ENCODE results near the gene BOC. TPM values are rescaled to one million over a fixed set of nuclear protein-coding genes. Genes with fewer than 3 reads are reported as not detected.

Gene BOC
- total and polyA plus RNA-seq, 10 of the 15 experiments (the other 5 are each of a cell fraction or from before 2014, with no cell fraction given), result 0.18 TPM; not detected in 9

DNA sequence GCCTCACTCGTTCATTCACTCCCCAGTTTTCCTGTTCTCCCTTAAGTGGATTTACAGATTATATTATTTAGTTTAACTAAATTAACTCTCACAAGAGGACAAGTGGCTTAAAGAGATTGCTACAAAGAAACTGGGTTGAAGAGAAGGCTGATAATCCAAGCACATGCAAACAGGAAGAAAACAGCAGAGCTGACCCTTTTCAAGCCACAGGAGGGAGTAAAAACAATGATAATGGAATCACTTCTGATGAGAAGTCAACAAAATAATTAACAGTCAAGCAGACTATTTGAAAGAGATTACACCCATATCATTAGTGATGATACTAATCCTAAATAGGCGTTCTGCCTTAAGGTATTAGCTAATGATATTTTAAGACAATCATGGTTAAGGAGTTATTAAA lies 31.7 kb downstream of the BOC start:
- SMC1A ChIA-PET (ENCODE audit: uncharacterized antibody, unreplicated experiment), result interaction anchor here (1.6 kb wide), 1 partner anchor 12 kb away, joined by 4 read pairs; no protein-coding TSS in a partner anchor
- FAIRE-seq, result no peak
- DNase-seq (ENCODE audit: low read depth, low spot score), result no peak

More for the DNA sequence above, 31.7 kb downstream of the BOC start:
- 40% methylated on average over 2 of the region's 2 CpGs for WGBS (ENCODE audit: insufficient coverage, insufficient replicate concordance, low lambda C conversion rate, missing lambda C conversion rate)
- no peak overlapping the region for H3K4me2 ChIP-seq (ENCODE audit: control insufficient read depth, insufficient read depth)
- H4K20me1 ChIP-seq (ENCODE audit: control insufficient read depth, insufficient read depth), result no peaks in the 10 kb centered on the region
- no peak overlapping the region for H2AFZ ChIP-seq (ENCODE audit: control insufficient read depth, low read depth, low read length)
- H3K27me3 ChIP-seq (replicated peaks in 1 of 2; ENCODE audit: control insufficient read depth in 2 of 2, insufficient read depth in 2 of 2, low read length in 1 of 2), result peaks cover 0 to 12% of the 10 kb centered on the region in 2 experiments; a peak in 3 of 4 replicates
- no peaks in the 10 kb centered on the region for H3K4me1 ChIP-seq (ENCODE audit: control insufficient read depth, insufficient read depth, low read length)
- no peaks in the 10 kb centered on the region for H3K36me3 ChIP-seq (ENCODE audit: control insufficient read depth in 2 of 2, insufficient read depth in 2 of 2, low read length in 1 of 2)
- H3K79me2 ChIP-seq (ENCODE audit: control insufficient read depth, insufficient read depth, low read length), result no peaks in the 10 kb centered on the region
- ChIA-PET POLR2A (no interaction called here), RAD21 (ENCODE audit: unreplicated experiment) (interaction anchor here (1.2 kb wide), 1 partner anchor 45 kb away, joined by 3 read pairs; no protein-coding TSS in a partner anchor), CTCF (interaction anchor here (0.8 kb wide), 1 partner anchor 46 kb away, joined by 3 read pairs; no protein-coding TSS in a partner anchor)
- no peak overlapping the region for H3K9ac ChIP-seq (ENCODE audit: control insufficient read depth, insufficient read depth, low read length)
- no peak overlapping the region for H3K27ac ChIP-seq (ENCODE audit: control insufficient read depth, insufficient read depth)
- H3K9me3 ChIP-seq (replicated peaks; ENCODE audit: control insufficient read depth, insufficient read depth, low read length), result no peaks in the 10 kb centered on the region
- intact Hi-C loops (cut with micrococcal nuclease; ENCODE audit: unreplicated experiment), result no loop called here
- no TSS peak for BruUV-seq (replicated peaks)
- H3K4me3 ChIP-seq, result no peak overlapping the region
- no peak for ATAC-seq
- TF ChIP-seq SMAD5 (IDR thresholded peaks at IDR 0.05; ENCODE audit: low read depth), result no peak
- no peak for TF ChIP-seq CHD1 (IDR thresholded peaks at IDR 0.05; ENCODE audit: low read depth, low read length)
- TF ChIP-seq, protein P1, sequence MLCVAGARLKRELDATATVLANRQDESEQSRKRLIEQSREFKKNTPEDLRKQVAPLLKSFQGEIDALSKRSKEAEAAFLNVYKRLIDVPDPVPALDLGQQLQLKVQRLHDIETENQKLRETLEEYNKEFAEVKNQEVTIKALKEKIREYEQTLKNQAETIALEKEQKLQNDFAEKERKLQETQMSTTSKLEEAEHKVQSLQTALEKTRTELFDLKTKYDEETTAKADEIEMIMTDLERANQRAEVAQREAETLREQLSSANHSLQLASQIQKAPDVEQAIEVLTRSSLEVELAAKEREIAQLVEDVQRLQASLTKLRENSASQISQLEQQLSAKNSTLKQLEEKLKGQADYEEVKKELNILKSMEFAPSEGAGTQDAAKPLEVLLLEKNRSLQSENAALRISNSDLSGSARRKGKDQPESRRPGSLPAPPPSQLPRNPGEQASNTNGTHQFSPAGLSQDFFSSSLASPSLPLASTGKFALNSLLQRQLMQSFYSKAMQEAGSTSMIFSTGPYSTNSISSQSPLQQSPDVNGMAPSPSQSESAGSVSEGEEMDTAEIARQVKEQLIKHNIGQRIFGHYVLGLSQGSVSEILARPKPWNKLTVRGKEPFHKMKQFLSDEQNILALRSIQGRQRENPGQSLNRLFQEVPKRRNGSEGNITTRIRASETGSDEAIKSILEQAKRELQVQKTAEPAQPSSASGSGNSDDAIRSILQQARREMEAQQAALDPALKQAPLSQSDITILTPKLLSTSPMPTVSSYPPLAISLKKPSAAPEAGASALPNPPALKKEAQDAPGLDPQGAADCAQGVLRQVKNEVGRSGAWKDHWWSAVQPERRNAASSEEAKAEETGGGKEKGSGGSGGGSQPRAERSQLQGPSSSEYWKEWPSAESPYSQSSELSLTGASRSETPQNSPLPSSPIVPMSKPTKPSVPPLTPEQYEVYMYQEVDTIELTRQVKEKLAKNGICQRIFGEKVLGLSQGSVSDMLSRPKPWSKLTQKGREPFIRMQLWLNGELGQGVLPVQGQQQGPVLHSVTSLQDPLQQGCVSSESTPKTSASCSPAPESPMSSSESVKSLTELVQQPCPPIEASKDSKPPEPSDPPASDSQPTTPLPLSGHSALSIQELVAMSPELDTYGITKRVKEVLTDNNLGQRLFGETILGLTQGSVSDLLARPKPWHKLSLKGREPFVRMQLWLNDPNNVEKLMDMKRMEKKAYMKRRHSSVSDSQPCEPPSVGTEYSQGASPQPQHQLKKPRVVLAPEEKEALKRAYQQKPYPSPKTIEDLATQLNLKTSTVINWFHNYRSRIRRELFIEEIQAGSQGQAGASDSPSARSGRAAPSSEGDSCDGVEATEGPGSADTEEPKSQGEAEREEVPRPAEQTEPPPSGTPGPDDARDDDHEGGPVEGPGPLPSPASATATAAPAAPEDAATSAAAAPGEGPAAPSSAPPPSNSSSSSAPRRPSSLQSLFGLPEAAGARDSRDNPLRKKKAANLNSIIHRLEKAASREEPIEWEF (IDR thresholded peaks at IDR 0.05; ENCODE audit: insufficient replicate concordance, low read depth, low read length), result no peak
- TF ChIP-seq TAF1 (IDR thresholded peaks at IDR 0.05; ENCODE audit: borderline replicate concordance, low read depth, low read length), result no peak
- no peak for TF ChIP-seq BACH1 (IDR thresholded peaks at IDR 0.05; ENCODE audit: borderline replicate concordance)
- TF ChIP-seq RCOR1 (conservative IDR thresholded peaks at IDR 0.05; ENCODE audit: low read depth, low read length), result no peak
- TF ChIP-seq KAT2A (conservative IDR thresholded peaks at IDR 0.05; ENCODE audit: control insufficient read depth, low read depth, low read length), result no peak
- TF ChIP-seq SKIL (IDR thresholded peaks at IDR 0.05; ENCODE audit: low read depth, poor library complexity, severe bottlenecking), result no peak
- in situ Hi-C loops (cut with MboI), result no loop called here

All from GM12878 (cell line).